K562 (cell line): ENCODE results near the gene WWOX.

Source experiments
- CTCF ChIP-seq, 3 experiments: IDR thresholded peaks in 2 of 3; conservative IDR thresholded peaks in 1 of 3; 2 replicates each; pipeline ENCODE4 v1.5.1; 2011 to 2012; ENCODE audit warnings: low read length in 3 of 3, mild to moderate bottlenecking in 3 of 3, control low read depth in 2 of 3, improper control_type of control experiment in 1 of 3, inconsistent platforms in 1 of 3, low read depth in 1 of 3, mixed read lengths in 1 of 3, moderate library complexity in 1 of 3; ENCODE audit not compliant: insufficient read depth in 2 of 3
- FOXK1 ChIP-seq: sonication (generic); formaldehyde crosslinking; IDR thresholded peaks from 2 replicates; pipeline ENCODE4 v1.8.0; 2022; ENCODE audit warnings: missing genetic modification reagents, mild to moderate bottlenecking, borderline replicate concordance
- LEF1 ChIP-seq: fragments of 450-650 bp; IDR thresholded peaks from 2 replicates; pipeline ENCODE4 v1.6.1; 2016; ENCODE audit warnings: mild to moderate bottlenecking
- MAFF ChIP-seq: IDR thresholded peaks from 2 replicates; pipeline ENCODE4 v1.6.1; 2012; ENCODE audit warnings: low read length, improper control_type of control experiment
- NR3C1 ChIP-seq: sonication (generic); formaldehyde crosslinking; IDR thresholded peaks from 2 replicates; pipeline ENCODE4 v1.8.1; 2022; ENCODE audit warnings: missing genetic modification reagents
- POLR2A ChIP-seq: fragments of 450-650 bp; conservative IDR thresholded peaks from 2 replicates; pipeline ENCODE4 v1.6.1; 2016
- RB1 ChIP-seq: fragments of 450-650 bp; IDR thresholded peaks from 2 replicates; pipeline ENCODE4 v1.6.1; 2017; ENCODE audit warnings: low read depth, mild to moderate bottlenecking
- SIX5 ChIP-seq, 2 experiments: IDR thresholded peaks; 2 replicates each; pipeline ENCODE4 v1.6.1; 2011; ENCODE audit warnings: low read length in 2 of 2, borderline replicate concordance in 1 of 2, low read depth in 1 of 2, mild to moderate bottlenecking in 1 of 2, moderate library complexity in 1 of 2; ENCODE audit not compliant: insufficient read depth in 1 of 2
- SMARCE1 ChIP-seq: fragments of 450-650 bp; IDR thresholded peaks from 2 replicates; pipeline ENCODE4 v1.7.1; 2016; ENCODE audit warnings: mild to moderate bottlenecking
- SP1 ChIP-seq: sonication (generic); formaldehyde crosslinking; IDR thresholded peaks from 2 replicates; pipeline ENCODE4 v1.8.1; 2022; ENCODE audit warnings: mild to moderate bottlenecking, missing genetic modification reagents
- TBL1XR1 ChIP-seq, 2 experiments: IDR thresholded peaks; 2 replicates each; pipeline ENCODE4 v1.6.1; 2012; ENCODE audit warnings: improper control_type of control experiment in 2 of 2, low read length in 2 of 2, mild to moderate bottlenecking in 1 of 2

DNA sequence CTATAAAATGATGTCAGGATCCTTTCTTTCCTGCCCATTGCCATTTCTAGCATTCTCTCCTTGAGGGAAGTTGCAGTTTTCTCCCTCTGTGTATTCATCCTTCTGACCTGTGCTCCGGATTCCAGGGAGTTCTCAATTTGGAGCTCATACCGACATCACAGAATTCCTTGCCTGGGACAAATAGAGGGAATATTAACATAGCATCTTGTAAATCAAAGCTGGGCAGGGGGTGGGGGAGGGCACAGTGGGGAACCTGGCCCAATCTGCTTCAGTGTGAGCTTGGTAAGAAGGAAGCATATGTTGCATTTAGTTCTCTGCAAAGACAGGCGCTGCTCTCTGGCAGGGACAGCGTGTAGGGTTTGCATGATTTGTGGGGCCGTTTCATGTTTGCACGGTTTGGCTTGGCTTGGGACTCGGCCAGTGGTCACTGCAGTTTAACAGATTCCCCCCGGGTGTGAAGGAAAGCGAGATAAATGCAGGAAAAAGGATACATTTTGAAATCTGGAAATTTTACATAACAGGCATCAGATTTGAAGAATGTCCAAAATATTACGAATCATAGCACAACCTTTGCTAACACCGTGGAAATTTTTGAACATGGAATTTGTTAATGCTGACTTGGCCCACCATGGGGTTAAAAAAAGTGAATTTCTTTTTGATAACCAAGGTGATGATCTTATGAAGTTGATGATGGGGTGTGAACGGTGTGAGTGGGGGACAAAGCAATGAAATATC, 178.0 kb downstream of the WWOX start:
- TF ChIP-seq POLR2A (no peak), RB1 (no peak), CTCF (IDR thresholded peaks at IDR 0.05 in 2 of 3, conservative IDR thresholded peaks at IDR 0.05 in 1 of 3; ENCODE audit: insufficient read depth in 2 of 3, low read depth in 1 of 3, low read length in 3 of 3) (no peak), MAFF (no peak), FOXK1 (no peak), SP1 (CRISPR knock-in tag) (no peak), SMARCE1 (no peak), LEF1 (no peak), TBL1XR1 (IDR thresholded peaks at IDR 0.05; ENCODE audit: low read length in 2 of 2) (no peak), SIX5 (IDR thresholded peaks at IDR 0.05; ENCODE audit: borderline replicate concordance in 1 of 2, insufficient read depth in 1 of 2, low read depth in 1 of 2, low read length in 2 of 2) (no peak), NR3C1 (CRISPR knock-in tag) (no peak)
